HuH-7 (cell line): Measurements from ENCODE around the gene SBNO1.
A peak's percentile ranks its signal among the peaks of the same experiment; 100 is the strongest.
"Not testable (repeated sequence)": the region's sequence is repeated elsewhere in the genome, so short reads cannot be mapped to it uniquely, and the experiment has no call there.

Source experiments
- DNase-seq: peaks from one replicate; pipeline ENCODE4 v3.0.0; 2011; ENCODE audit warnings: low spot score

SBNO1 gene

GRCh38 chr12:123364532-123365024 is at the start of gene SBNO1:
Gene SBNO1 (minus strand): TSS chr12:123364847. CDS start chr12:123350441, 14,406 bp downstream.
- DNase-seq: peak; percentile 82

DNA sequence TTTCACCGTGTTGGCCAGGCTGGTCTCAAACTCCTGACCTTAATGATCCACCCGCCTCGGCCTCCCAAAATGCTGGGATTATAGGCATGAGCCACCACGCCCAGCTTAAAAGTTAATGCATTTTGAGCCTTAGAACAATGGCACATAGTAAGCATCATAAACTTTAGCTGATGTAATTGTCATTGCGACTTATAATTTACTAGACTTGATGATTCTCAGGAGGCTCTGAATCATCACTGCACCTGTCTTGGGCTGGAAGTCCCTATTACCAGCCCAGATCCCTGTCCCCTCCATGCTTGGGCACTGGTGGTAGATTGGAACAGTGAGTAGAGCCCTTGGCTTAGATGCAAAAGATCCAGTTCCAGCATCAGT is 45.4 kb upstream of the SBNO1 start:
- DNase-seq: no peak

DNA sequence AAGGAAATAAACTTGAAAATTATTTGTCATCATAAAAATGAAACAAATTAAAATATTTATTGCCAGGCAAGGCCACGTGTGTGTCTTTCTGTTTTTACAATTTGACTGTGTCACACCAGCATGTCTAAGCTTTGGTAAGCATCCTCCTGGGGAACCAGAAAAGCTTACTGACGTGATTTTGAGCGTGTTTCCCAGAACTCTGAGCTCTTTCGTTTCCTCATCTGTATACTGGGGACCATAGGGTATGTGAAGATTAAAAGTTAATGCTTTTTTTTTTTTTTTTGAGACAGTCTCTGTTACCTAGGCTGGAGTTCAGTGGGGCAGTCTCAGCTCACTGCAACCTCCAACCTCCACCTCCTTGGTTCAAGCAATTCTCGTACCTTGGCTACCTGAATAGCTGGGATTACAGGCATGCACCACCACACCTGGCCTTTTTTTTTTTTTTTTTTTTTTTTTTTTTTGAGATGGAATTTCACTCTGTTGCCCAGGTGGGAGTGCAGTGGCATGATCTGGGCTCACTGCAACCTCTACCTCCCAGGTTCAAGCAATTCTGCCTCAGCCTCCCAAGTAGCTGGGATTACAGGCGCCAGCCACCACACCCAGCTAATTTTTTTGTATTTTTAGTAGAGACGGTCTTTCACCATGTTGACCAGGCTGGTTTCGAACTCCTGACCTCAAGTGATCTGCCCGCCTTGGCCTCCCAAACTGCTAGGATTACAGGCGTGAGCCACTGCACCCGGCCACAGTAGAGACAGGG is 44.8 kb upstream of the SBNO1 start:
- DNase-seq: not testable (repeated sequence)

DNA sequence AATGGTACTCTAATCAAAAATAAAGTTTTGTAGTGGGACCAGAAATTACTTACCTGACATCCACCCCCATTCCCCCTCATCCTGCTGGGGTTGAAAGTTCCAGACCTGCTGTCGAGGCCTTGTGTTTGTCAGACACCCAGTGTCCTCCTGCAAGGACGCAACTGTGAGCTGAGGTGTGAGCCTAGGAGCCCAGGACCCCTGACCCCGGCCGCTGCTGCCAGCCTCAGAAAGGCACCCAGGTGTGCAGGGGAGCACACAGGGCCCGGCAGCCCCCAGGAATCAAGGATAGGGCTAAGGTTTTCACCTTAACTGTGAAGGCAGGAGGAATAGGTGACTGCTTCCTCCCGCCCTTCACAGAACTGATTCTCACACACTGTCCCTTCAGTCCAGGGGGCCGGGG is 44.0 kb upstream of the SBNO1 start:
- not testable (repeated sequence) for DNase-seq

DNA sequence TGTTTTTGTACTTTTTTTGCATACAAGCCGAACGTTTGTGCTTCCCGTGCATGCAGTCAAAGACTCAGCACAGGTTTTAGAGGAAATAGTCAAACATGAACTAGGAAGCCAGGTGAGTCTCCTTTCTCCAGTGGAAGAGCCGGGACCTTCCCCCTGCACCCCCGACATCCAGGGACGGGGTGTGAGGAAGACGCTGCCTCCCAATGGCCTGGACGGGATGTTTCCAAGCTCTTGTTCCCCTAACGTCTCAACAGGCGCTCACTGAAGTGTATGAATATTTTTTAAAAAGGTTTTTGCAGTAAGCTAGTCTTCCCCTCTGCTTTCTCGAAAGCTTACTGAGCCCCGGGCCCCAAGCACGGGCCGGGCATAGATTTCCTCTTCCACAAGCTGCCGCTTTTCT is 43.3 kb upstream of the SBNO1 start:
- DNase-seq: not testable (repeated sequence)

- not testable (repeated sequence) for DNase-seq
These were observed 42.6 kb upstream of the SBNO1 start for GRCh38 chr12:123407269-123407668.

DNA sequence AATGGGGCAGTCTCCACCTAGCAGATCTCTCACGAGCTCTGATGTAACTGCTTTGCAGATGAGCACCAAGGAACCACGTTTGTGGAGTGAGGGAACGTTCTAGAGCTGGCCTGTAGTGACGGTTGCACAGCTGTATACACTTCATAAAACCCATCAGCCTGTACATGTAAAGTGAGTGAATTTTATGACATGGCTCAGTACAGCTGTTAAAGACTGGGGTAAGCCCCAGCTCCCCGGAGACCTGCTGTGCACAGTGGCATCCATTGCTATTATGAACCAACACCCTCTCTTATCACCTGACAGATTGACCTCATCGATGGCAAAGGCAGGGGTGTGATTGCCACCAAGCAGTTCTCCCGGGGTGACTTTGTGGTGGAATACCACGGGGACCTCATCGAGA is 39.9 kb upstream of the SBNO1 start:
- no peak for DNase-seq

- DNase-seq: no peak
These were observed 37.4 kb upstream of the SBNO1 start for GRCh38 chr12:123401753-123402683.

DNA sequence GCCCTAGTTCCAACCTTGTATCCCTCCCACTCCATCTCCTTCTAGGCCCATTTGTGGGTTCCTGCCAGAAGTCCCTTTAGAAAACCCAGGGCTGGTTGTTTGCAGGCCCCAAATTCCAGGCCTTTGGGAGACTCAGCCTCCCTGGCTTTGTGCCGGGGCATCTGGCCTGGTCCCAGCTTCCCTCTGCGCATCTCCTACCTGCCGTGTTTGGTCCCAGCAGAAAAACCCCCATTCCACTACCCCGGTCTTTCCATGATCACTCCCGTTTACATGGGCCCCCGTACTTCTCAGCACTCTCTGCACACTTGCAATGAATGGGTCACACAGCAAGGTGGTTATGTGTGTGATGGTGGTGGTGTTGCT is 34.6 kb upstream of the SBNO1 start:
- DNase-seq: no peak

DNA sequence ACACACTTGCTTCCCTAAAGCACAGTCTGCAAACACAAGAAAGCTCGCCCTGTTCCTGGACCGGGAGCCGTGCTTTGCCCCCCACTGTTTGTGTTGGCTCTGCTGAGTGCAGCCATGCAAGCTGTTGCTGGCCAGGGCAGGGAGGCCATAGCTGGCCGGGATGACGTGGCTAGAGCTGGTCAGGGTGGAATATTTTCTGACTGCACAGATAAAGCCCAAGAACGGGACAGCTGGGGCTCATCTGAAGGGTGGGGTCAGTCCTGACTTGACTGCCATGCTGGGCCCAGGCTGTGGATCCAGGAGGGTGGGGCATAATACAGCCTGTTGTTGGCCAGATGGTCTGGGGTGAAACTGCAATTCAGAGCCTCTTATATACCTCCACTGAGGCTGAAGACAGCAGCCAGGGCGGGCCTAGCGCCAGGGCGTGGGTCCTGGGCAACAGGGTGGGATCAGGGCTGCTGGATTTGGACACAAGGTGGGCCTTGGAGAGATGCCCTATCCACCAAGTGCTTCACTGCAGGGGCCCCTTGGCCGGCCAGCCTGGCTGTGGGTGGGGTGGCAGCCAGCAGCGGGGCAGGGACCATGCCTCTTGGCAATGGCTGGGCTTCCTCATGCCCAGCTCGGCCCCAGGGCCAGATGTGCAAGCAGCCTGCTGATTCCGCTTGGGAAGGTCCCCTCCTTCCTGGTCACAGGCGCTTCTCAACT is 34.1 kb upstream of the SBNO1 start:
- DNase-seq: no peak

DNA sequence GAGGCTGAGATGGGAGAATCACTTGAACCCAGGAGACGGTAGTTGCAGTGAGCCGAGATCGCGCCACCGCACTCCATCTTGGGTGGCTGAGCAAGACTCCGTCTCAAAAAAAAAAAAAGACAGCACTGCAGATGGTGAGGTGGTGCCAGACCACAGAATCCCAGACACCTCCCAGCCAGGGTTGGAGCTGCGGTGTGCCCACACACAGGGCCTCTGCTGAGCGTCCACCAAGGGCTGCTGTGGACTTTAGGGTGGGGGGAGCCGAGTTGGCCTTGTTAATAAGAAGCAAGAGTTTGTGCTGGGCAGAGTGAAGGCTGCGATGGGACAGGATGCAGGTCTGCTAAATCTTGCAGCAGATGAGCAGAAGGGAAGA is 33.5 kb upstream of the SBNO1 start:
- no peak for DNase-seq

DNA sequence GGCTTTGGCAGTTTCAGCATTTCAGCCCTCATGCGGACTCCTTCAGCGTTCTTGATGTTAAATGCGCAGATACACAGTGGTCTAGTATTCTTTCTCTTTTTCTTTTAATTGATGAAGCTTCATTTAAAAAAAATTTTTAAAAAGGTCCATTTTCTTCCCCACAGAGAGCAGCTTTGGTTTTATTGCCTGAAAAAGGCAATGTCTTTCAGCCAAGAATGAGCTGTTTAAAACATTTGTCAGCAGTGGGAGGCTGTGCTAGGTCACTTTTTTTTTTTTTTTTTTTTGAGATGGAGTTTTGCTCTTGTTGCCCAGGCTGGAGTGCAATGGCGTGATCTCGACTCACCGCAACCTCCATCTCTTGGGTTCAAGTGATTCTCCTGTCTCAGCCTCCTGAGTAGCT is 32.8 kb upstream of the SBNO1 start:
- no peak for DNase-seq

GRCh38 chr12:123396954-123397353 is 32.3 kb upstream of the SBNO1 start:
- no peak for DNase-seq

- DNase-seq: no peak
These were observed 31.9 kb upstream of the SBNO1 start for GRCh38 chr12:123396543-123396942.

DNA sequence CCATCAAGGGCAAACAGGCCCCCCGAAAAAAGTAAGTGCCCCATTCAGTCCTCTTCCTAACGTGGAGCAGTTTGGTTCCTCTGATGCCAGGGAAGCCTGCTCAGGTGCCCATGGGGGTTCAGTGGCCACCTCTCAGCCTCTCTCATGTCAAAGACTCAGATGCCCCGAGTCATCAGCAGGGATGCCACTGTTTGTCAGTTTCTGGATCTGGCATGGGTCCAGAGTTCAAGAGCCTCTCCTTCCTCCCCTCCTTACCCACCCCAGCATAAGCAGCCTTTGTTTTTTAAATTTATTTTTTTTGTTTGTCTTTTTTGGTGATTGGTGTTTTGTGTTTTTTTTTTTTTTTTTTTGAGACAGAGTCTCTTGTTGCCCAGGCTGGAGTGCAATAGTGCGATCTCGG is 30.6 kb upstream of the SBNO1 start:
- no peak for DNase-seq

DNA sequence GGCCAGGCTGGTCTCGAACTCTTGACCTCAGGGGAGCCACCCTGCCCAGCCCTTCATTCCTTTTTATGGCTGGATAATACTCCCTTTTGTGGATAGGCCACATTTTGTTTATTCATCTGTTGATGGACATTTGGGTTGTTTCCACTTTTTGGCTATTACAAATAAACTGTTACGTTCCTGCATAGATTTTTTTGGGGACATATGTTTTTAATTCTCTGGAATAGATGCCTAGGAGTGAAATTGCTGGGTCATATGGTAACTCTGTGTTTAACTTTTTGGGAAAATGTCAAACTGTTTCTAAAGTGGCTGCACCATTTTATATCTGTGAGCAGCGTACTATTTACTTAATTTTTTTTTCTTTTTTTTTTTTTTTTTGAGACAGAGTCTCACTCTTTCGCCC is 29.1 kb upstream of the SBNO1 start:
- DNase-seq: no peak

GRCh38 chr12:123391546-123392343 is 27.1 kb upstream of the SBNO1 start:
- DNase-seq: no peak

DNA sequence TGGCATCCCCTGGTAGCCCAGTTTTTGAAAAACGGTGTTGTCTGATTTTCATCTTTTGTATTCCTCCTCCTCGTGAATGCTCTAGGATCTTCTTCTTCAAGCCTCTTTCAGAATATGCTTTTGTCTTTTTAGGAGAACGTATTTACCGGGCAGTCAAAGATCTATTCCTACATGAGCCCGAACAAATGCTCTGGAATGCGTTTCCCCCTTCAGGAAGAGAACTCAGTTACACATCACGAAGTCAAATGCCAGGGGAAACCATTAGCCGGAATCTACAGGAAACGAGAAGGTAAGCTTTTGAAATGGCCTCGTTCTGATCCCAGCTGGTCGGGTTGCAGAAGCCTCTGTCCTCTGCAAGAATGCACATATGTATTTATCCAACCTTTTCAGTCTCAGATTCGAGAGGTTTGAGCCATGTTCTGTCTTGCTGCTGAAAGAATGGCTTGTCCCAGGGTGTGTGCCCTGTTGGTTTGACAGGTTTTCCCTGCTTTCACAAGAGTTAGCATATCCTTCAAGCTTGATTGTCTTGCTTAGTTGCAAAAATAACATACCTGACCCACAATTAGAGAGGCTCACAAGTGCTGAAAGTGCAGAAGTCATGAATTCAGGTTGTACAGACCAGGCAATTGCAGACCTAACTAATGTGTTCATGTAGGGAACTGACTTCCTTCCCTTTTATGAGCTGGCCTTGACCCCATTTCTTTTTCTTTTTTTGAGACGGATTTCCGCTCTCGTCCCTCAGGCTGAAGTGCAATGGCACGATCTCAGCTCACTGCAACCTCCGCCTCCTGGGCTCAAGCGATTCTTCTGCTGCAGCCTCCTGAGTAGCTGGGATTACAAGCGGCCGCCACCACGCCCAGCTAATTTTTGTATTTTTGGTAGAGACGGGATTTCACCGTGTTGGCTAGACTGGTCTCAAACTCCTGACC is 26.1 kb upstream of the SBNO1 start:
- no peak for DNase-seq

- no peak for DNase-seq
These were observed 25.1 kb upstream of the SBNO1 start for GRCh38 chr12:123389560-123390351.
